Measurements from ENCODE around the gene CTNNA1.
A peak's percentile ranks its signal among the peaks of the same experiment; 100 is the strongest.

The CTNNA1 gene

DNA sequence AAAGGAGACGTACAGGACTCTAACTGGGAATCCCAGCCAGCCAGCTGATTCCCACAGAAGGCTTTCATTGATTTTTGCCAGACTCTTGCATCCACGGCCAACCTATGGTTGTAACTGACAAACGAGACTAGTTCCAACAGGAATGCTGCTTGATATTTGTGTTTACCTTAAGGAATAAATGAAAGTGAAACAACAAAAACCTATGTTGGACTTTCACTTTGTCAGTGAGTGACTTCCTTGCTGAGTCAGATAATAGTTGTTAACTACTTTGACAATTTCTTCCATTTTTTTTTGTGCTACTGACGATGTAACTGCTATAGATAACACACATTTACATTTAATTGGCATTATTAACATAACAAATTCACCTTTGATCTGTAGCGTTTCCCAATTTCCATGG, 185.3 kb downstream of the CTNNA1 start:
- TF ChIP-seq, protein P1, sequence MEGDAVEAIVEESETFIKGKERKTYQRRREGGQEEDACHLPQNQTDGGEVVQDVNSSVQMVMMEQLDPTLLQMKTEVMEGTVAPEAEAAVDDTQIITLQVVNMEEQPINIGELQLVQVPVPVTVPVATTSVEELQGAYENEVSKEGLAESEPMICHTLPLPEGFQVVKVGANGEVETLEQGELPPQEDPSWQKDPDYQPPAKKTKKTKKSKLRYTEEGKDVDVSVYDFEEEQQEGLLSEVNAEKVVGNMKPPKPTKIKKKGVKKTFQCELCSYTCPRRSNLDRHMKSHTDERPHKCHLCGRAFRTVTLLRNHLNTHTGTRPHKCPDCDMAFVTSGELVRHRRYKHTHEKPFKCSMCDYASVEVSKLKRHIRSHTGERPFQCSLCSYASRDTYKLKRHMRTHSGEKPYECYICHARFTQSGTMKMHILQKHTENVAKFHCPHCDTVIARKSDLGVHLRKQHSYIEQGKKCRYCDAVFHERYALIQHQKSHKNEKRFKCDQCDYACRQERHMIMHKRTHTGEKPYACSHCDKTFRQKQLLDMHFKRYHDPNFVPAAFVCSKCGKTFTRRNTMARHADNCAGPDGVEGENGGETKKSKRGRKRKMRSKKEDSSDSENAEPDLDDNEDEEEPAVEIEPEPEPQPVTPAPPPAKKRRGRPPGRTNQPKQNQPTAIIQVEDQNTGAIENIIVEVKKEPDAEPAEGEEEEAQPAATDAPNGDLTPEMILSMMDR (IDR thresholded peaks at IDR 0.05; ENCODE audit: low read depth, low read length, missing control alignments): no peak

DNA sequence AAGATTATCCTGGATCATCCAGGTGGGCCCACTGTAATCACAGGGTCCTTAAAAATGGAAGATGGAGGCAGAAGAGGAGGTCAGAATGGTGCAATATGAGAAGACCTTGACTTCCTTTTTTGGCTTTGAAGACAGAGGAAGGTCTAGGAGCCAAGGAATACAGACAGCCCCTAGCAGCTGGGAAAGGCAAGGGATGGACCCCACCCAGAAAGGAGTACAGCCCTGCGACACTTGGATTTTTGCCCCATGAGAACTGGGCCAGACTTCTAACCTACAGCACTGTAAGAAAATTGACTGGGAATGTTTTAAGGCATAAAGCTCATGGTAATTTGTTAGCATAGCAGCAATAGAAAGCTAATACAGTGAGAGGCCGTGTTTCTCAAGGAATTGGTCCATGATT, 188.8 kb downstream of the CTNNA1 start:
- no peak for DNase-seq (ENCODE audit: low read depth)
- no peak overlapping the region for H3K4me3 ChIP-seq (ENCODE audit: low read depth, low read length)
- TF ChIP-seq, protein P1 (IDR thresholded peaks at IDR 0.05; ENCODE audit: low read depth, low read length, missing control alignments): no peak

More for the DNA sequence above, 185.3 kb downstream of the CTNNA1 start:
- no peak overlapping the region for H3K4me3 ChIP-seq (ENCODE audit: low read depth, low read length)
- no peak for DNase-seq (ENCODE audit: low read depth)

DNA sequence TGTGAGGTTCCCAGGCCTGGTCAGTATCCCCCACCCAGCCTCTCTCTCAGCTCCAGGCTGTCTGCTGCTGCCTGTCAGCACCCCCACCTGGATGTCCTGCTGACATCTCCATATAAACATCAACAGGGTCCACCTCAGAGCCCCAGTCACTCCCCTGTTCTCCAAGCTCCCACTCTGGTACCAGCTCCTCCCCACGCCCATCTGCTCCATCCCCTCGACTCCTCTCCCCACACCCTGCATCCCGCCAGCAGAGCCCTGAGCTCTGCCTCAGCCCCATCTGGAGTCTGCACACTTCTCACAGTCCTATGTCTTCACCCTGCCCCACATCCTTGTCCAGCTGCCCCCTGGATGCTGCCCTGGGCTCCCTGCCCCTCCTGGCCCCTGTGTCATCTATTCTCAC, 189.6 kb downstream of the CTNNA1 start:
- TF ChIP-seq, protein P1 (IDR thresholded peaks at IDR 0.05; ENCODE audit: low read depth, low read length, missing control alignments): no peak
- no peak for DNase-seq (ENCODE audit: low read depth)
- no peak overlapping the region for H3K4me3 ChIP-seq (ENCODE audit: low read depth, low read length)

DNA sequence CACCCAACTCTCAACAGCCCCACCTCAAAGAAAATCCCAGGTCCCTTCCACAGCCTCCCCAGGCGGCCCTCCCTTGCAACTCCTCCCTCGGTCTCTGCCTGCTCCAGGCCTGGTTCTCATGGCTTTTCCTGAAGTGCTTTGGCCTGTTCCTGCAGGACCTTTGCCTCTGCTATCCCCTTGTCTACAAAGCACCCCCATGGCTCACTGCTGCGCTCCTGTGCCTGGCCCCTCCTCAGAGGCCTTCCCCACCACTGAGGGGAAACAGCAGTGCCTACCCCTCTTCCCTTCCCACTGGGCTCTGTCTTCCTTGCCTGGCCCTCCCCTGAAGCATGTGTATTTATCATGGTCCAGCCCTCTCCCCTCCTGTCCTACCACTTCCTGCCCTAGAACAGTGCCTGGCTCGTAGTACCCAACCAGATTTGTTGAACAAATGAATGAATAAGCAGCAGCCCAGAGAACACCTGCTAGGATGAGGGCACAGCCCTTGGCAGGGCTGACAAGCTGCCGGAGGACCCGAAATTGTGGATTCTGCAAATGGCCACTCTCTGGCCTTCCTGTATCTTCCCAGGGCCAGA, 190.5 kb downstream of the CTNNA1 start:
- TF ChIP-seq, protein P1 (IDR thresholded peaks at IDR 0.05; ENCODE audit: low read depth, low read length, missing control alignments): no peak
- no peak overlapping the region for H3K4me3 ChIP-seq (ENCODE audit: low read depth, low read length)
- no peak for DNase-seq (ENCODE audit: low read depth)

DNA sequence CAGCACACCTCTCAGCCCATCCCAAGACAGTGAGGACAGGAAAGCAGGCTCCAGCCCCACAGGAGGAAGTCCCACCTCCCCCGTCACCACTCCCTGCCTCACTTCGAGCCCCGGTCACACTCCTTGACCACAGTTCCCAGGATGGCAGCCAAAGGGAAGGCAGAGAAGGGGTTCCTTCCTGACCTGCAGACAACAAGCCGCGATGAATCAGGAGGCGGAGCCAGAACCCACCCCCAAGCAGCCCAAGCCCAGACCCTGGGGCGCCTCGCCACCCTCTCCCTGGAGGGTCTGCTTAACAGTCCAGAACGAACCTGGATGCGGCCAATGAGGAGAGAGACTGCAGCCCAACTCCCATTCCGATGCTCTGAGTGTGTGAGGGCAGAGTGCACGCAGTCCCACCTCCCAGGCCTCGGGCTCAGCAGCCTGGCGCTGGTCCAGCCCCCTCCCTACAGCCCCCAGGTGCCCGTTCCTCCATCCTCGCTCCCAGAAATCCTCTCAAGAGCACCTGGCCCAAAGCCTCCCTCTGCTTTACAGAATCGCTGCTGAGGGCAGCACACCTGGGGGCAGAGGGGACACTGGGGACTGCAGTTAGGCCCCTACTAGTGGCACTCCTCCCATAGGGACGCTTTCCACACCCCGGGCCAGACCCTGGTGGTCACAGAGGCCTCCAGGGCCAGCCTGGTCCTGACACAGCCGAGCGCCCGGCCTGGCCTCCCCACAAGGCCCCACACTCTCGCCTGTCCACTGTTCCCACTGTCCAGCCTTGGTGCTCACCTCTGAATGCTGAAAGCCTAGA, 191.5 kb downstream of the CTNNA1 start:
- no peak for DNase-seq (ENCODE audit: low read depth)
- TF ChIP-seq, protein P1 (IDR thresholded peaks at IDR 0.05; ENCODE audit: low read depth, low read length, missing control alignments): no peak
- H3K4me3 ChIP-seq (ENCODE audit: low read depth, low read length): no peak overlapping the region

DNA sequence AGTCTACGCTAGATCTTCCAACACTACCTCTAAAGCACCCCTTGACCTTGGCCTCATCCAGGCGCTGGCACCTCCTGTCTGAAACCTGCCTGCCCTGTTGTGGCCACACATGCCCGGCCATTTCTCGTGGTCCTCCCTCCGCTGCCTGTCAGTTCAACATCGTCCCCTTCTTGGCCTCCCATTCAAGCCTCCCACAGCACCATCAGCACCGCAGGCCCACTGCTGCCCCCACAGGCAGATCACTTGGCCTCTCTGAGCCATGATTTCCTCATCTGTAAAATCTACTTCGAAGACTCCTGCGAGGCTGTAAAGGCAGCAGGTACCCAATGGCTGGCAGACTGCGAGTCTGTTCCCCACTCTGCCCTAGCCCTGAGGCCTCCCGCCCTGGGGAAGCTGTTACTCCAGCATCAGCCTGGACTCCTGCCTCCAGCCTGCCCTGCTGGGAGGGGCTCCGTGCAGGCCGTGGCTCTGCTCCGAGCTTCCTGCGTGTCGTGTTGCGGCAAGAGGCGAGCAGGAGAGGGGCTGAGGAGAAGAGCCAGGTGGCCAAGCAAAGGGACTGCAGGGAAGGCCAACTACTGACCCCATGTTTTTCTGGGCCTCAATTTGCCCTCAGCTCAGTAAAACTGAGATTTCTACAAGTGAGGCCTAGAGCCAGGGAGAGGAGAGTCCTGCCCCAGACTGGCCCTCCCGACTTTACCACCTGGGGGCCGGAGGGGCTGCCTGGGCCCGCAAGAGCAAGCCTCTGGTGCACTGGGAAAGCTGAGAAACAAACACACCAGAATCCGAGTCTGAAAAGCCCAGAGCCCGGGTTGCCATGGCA, 192.4 kb downstream of the CTNNA1 start:
- DNase-seq (ENCODE audit: low read depth): no peak
- H3K4me3 ChIP-seq (ENCODE audit: low read depth, low read length): no peak overlapping the region
- TF ChIP-seq, protein P1 (IDR thresholded peaks at IDR 0.05; ENCODE audit: low read depth, low read length, missing control alignments): peak; percentile 17

Data from GM12864 (cell line).